ENCODE data around the gene ANKLE1. TPM values are rescaled to one million over a fixed set of nuclear protein-coding genes. Genes with fewer than 3 reads are reported as not detected.

ANKLE1 gene
- total RNA-seq, 2 donors from 2014 or later: 0.51 TPM; not detected in 1

DNA sequence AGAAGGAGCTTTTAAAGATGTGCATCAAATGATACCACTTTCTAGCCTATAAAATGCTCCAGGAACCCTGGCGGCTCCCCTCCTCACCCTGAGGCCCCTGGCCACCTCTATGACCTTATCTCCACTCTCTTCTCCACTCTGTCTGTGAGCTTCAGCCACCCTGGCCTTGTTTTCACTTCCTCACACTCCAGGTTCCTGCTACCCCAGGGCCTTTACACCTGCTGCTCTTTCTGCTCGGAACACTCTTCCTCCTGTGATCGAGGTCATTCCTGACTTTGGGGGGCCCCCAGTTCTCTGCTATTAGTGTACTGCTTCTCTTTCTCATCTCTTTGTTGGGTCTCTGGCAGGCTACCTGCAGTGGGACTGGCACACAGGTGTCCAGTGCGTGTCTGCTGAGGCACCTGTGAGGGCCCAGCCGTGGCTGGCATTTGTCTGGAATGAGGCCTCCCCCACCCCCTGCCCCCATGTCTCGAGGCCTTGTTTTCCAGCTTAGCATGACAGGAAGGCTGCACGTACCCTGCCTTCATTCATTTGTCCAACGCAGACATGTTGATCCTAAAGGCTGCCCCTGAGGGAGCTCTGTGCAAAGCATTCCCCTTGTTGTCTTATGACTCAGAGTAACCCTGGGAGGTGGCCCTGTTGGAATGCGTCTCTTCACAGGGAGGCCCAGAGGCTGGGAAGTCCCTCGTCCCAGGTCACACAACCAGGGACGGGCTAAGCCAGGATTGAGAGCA is 29.9 kb downstream of the ANKLE1 start:
- no peak overlapping the region for H3K27ac ChIP-seq
- TF ChIP-seq CTCF (IDR thresholded peaks at IDR 0.05): no peak
- H3K9me3 ChIP-seq: no peaks in the 10 kb centered on the region
- no peak overlapping the region for H3K4me3 ChIP-seq
- peaks cover 0 to 44% of the 10 kb centered on the region in 2 donors for H3K4me1 ChIP-seq
- H3K36me3 ChIP-seq: peaks cover 19% of the 10 kb centered on the region
- no peak for DNase-seq (ENCODE audit: low spot score)
- H3K27me3 ChIP-seq: no peaks in the 10 kb centered on the region

- peaks cover 19% of the 10 kb centered on the region for H3K36me3 ChIP-seq
- no peak for DNase-seq (ENCODE audit: low spot score)
- no peaks in the 10 kb centered on the region for H3K9me3 ChIP-seq
- H3K4me1 ChIP-seq: peaks cover 0 to 36% of the 10 kb centered on the region in 2 donors
- TF ChIP-seq CTCF (IDR thresholded peaks at IDR 0.05): no peak
- no peak overlapping the region for H3K27ac ChIP-seq
- H3K4me3 ChIP-seq: no peak overlapping the region
- H3K27me3 ChIP-seq: no peaks in the 10 kb centered on the region
Measured at GRCh38 chr19:17312189-17313113, 30.8 kb downstream of the ANKLE1 start.

- H3K27ac ChIP-seq: no peak overlapping the region
- no peaks in the 10 kb centered on the region for H3K9me3 ChIP-seq
- H3K36me3 ChIP-seq: peaks cover 19% of the 10 kb centered on the region
- peaks cover 0 to 26% of the 10 kb centered on the region in 2 donors for H3K4me1 ChIP-seq
- H3K4me3 ChIP-seq: no peak overlapping the region
- H3K27me3 ChIP-seq: no peaks in the 10 kb centered on the region
- DNase-seq (ENCODE audit: low spot score): no peak
- TF ChIP-seq CTCF (IDR thresholded peaks at IDR 0.05): no peak
Measured at GRCh38 chr19:17314007-17314593, 32.4 kb downstream of the ANKLE1 start.

- no peaks in the 10 kb centered on the region for H3K27me3 ChIP-seq
- no peak overlapping the region for H3K4me3 ChIP-seq
- peaks cover 44% of the 10 kb centered on the region for H3K36me3 ChIP-seq
- no peak for DNase-seq (ENCODE audit: low spot score)
- peaks cover 0 to 8% of the 10 kb centered on the region in 2 donors for H3K4me1 ChIP-seq
- no peaks in the 10 kb centered on the region for H3K9me3 ChIP-seq
- no peak for TF ChIP-seq CTCF (IDR thresholded peaks at IDR 0.05)
- H3K27ac ChIP-seq: no peak overlapping the region
Measured at GRCh38 chr19:17318966-17319365, 37.3 kb downstream of the ANKLE1 start.

DNA sequence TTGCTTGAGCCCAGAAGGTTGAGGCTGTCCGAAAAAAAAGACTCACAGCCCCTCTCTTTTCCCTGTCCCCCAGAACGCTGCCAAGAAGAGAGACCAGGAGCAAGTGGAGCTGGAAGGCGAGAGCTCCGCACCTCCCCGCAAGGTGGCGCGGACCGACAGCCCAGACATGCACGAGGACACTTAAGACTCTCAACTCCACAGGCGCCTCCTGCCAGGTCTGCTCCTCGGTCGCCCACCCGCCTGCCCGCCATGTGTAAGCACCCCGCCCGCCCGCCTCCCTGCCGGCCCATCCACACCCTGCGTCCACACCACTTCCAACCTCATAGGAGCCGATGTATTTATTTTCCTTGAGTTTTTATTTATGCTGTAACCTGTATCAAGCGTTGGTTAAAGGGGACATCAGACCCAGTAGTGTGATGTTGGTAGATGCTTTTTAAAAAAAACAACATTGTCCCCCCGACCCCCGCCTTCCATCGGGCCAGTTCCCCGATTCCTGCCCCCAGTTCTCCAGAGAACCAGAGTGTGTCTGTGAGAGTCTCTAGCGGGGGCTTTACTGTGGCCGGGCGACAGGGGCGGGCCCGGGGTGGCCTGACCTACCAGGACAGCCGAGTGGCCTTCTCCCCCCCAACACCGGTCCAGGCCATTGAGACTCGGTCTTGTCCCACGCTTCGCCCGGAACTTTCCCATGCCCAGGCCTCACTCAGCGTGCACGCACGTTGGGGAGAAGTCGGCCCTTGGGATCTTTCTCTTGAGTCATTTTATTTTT is 38.0 kb downstream of the ANKLE1 start:
- H3K27ac ChIP-seq: no peak overlapping the region
- no peaks in the 10 kb centered on the region for H3K27me3 ChIP-seq
- H3K36me3 ChIP-seq: peaks cover 37% of the 10 kb centered on the region
- H3K4me3 ChIP-seq: no peak overlapping the region
- H3K9me3 ChIP-seq: no peaks in the 10 kb centered on the region
- no peak for TF ChIP-seq CTCF (IDR thresholded peaks at IDR 0.05)
- DNase-seq (ENCODE audit: low spot score): no peak
- peaks cover 0 to 8% of the 10 kb centered on the region in 2 donors for H3K4me1 ChIP-seq
